Ectodermal cell (in vitro differentiated cells): ENCODE results near the gene PRIMPOL.
"Not testable (repeated sequence)": the region's sequence is repeated elsewhere in the genome, so short reads cannot be mapped to it uniquely, and the experiment has no call there.

Experiments used
- H3K27ac ChIP-seq: 2 replicates; pipeline ENCODE4 v1.7.0; 2013; ENCODE audit warnings: mild to moderate bottlenecking, low read depth, low read length; ENCODE audit not compliant: insufficient read depth, poor library complexity, severe bottlenecking
- H3K27me3 ChIP-seq: 2 replicates; pipeline ENCODE4 v1.7.0; 2013; ENCODE audit warnings: mild to moderate bottlenecking, low read length; ENCODE audit not compliant: insufficient read depth, control insufficient read depth, poor library complexity, severe bottlenecking
- H3K36me3 ChIP-seq: one replicate; pipeline ENCODE4 v1.7.0; 2013; ENCODE audit warnings: low read length; ENCODE audit not compliant: control insufficient read depth, insufficient read depth
- H3K4me1 ChIP-seq: one replicate; pipeline ENCODE4 v1.7.0; 2013; ENCODE audit warnings: low read length; ENCODE audit not compliant: control insufficient read depth, insufficient read depth
- H3K4me3 ChIP-seq: 2 replicates; pipeline ENCODE4 v1.7.0; 2013; ENCODE audit warnings: low read depth, low read length, control low read depth; ENCODE audit not compliant: insufficient read depth
- H3K9me3 ChIP-seq: 2 replicates; pipeline ENCODE4 v1.7.0; 2013; ENCODE audit warnings: mild to moderate bottlenecking, low read length, moderate library complexity; ENCODE audit not compliant: control insufficient read depth
- WGBS, 2 experiments: methylation state at CpG; one replicate each; pipeline ENCODE4 v1.1.7; 2013; ENCODE audit warnings: missing lambda C conversion rate in 2 of 2; 5-methylcytosine and 5-hydroxymethylcytosine counted together

PRIMPOL gene

GRCh38 chr4:184617600-184618196 lies 31.8 kb upstream of the PRIMPOL start:
- Histone ChIP-seq H3K4me1 (no peaks in the 10 kb centered on the region), H3K4me3 (no peak overlapping the region)
- 79 to 86% methylated on average over 9 of the region's 9 CpGs for WGBS, 2 experiments

DNA sequence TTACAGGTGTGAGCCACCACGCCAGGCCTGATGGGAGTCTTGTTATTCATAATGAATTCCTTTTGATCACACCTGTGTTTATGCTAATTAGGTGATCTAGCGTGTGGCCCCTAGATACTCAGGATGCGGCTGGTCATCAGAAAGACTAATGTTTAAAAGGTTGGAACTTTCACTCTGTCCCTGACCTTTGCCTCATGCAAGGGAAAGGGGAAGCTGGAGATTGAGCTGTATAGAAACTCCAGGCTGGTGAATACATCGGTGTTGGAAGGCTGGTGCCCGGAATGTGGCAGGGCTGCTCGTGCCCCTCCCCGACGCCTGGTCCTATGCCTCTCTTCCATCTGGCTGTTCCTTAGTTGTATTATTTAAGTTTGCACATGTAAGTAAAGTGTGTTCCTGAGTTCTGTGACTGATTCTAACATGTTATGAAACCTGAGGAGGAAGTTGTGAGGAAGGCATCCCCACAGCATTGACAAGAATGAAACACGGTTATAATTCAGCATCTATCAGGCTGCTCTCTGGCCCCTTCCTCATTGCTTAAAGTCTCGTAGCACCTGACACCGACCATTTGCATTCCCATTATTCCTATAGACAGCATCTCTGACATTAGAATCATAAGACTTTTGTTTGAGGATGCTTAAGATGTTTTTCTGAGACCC lies 29.2 kb upstream of the PRIMPOL start:
- Histone ChIP-seq H3K27me3 (no peaks in the 10 kb centered on the region), H3K27ac (no peak overlapping the region), H3K4me3 (no peak overlapping the region), H3K9me3 (no peaks in the 10 kb centered on the region), H3K36me3 (no peaks in the 10 kb centered on the region), H3K4me1 (no peaks in the 10 kb centered on the region)
- 94 to 96% methylated on average over 11 of the region's 11 CpGs for WGBS, 2 experiments

More at GRCh38 chr4:184617600-184618196, 31.8 kb upstream of the PRIMPOL start:
- Histone ChIP-seq H3K36me3 (no peaks in the 10 kb centered on the region), H3K27me3 (no peaks in the 10 kb centered on the region), H3K9me3 (no peaks in the 10 kb centered on the region), H3K27ac (no peak overlapping the region)

- Histone ChIP-seq H3K27me3 (no peaks in the 10 kb centered on the region), H3K4me1 (no peaks in the 10 kb centered on the region), H3K4me3 (no peak overlapping the region), H3K9me3 (no peaks in the 10 kb centered on the region), H3K27ac (no peak overlapping the region), H3K36me3 (no peaks in the 10 kb centered on the region)
- 92 to 93% methylated on average over 3 of the region's 3 CpGs for WGBS, 2 experiments
These were observed 28.0 kb upstream of the PRIMPOL start for GRCh38 chr4:184621518-184621917.

DNA sequence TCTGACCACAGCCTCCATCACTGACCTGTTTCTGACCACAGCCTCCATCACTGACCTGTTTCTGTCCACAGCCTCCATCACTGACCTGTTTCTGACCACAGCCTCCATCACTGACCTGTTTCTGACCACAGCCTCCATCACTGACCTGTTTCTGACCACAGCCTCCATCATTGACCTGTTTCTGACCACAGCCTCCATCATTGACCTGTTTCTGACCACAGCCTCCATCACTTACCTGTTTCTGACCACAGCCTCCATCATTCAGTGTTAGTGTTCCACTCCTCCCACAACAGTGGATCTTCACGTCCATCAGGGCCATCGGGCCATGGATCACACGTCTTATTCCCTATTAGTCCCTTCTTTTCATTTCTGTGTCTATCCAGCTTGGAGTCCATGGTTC lies 25.0 kb upstream of the PRIMPOL start:
- H3K9me3 ChIP-seq, H3K27me3 ChIP-seq, H3K36me3 ChIP-seq, H3K27ac ChIP-seq, H3K4me1 ChIP-seq, H3K4me3 ChIP-seq: not testable (repeated sequence)
- 91 to 93% methylated on average over 3 of the region's 3 CpGs for WGBS, 2 experiments

- no peak overlapping the region for H3K27ac ChIP-seq
These were observed 24.5 kb upstream of the PRIMPOL start for GRCh38 chr4:184624972-184625554.

DNA sequence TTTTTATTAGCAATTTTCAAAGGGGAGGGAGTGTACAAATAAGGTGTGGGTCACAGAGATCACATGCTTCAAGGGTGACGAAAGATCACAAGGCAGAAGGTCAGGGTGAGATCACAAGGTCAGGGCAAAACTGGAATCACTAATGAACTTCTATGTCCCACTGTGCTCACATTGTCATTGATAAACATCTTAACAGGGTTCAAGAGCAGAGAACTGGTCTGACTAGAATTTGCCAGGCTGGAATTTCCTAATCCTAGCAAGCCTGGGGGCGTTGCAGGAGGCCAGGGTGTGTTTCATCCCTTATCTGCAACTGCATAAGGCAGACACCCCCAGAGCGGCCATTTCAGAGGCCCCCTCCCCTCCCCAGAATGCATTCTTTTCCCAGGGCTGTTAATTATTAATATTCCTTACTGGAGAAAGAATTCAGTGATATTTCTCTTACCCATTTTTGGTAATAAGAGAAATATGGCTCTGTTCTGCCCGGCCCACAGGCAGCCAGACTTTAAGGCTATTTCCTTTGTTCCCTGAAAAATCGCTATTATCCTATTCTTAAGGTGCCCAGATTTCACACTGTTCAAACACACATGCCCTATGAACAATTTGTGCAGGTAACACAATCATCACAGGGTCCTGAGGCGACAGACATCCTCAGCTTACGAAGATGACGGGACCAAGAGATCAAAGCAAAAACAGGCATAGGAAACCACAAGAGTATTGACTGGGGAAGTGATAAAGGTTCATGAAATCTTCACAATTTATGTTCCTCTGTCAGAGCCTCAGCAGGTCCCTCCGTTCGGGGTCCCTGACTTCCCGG lies 23.5 kb upstream of the PRIMPOL start:
- not testable (repeated sequence) for H3K27me3 ChIP-seq, H3K27ac ChIP-seq
- 88 to 91% methylated on average over 10 to 11 of the region's 11 CpGs for WGBS, 2 experiments

More at GRCh38 chr4:184624972-184625554, 24.5 kb upstream of the PRIMPOL start:
- H3K4me1 ChIP-seq = no peaks in the 10 kb centered on the region
- H3K27me3 ChIP-seq = no peaks in the 10 kb centered on the region
- H3K9me3 ChIP-seq = no peaks in the 10 kb centered on the region
- 95% methylated on average over 7 of the region's 7 CpGs for WGBS, 2 experiments
- H3K36me3 ChIP-seq = peaks cover 4% of the 10 kb centered on the region
- no peak overlapping the region for H3K4me3 ChIP-seq

GRCh38 chr4:184628103-184628502 lies 21.4 kb upstream of the PRIMPOL start:
- Histone ChIP-seq H3K4me1 (no peaks in the 10 kb centered on the region), H3K36me3 (peaks cover 12% of the 10 kb centered on the region), H3K4me3 (no peak overlapping the region), H3K9me3 (no peaks in the 10 kb centered on the region), H3K27ac (no peak overlapping the region), H3K27me3 (no peaks in the 10 kb centered on the region)
- WGBS, 2 experiments = 95 to 97% methylated on average over 4 of the region's 4 CpGs

More for the DNA sequence above, 23.5 kb upstream of the PRIMPOL start:
- H3K9me3 ChIP-seq, H3K4me1 ChIP-seq, H3K4me3 ChIP-seq: not testable (repeated sequence)
- H3K36me3 ChIP-seq = peaks cover 11% of the 10 kb centered on the region

GRCh38 chr4:184632842-184633241 lies 16.7 kb upstream of the PRIMPOL start:
- Histone ChIP-seq H3K27ac (no peak overlapping the region), H3K27me3 (no peaks in the 10 kb centered on the region), H3K4me1 (no peaks in the 10 kb centered on the region), H3K4me3 (no peak overlapping the region), H3K36me3 (peaks cover 12% of the 10 kb centered on the region), H3K9me3 (no peaks in the 10 kb centered on the region)
- 91% methylated on average over 1 of the region's 1 CpG for WGBS, 2 experiments

DNA sequence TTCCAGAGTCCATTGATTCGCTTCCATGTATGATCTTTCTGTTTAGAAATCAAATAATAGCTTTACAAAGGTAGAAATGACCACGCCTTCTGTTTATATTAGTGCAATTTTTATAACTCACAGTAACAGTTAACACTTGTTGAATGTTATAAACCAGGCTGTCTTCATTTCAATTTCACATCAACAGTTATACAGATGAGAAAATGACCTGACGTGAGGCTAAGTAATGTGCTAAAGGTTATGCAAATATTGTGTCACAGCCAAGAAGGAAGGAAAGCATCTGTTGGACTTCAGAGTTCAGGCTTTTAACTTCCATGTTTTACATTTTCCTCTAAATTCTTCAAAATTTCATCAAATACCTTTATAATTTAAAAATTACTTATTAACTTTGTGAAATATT lies 14.2 kb upstream of the PRIMPOL start:
- no peak overlapping the region for H3K4me3 ChIP-seq
- 87 to 100% methylated on average over 1 to 3 of the region's 3 CpGs for WGBS, 2 experiments
- H3K27me3 ChIP-seq = no peaks in the 10 kb centered on the region
- H3K27ac ChIP-seq = no peak overlapping the region
- H3K9me3 ChIP-seq = no peaks in the 10 kb centered on the region
- no peaks in the 10 kb centered on the region for H3K4me1 ChIP-seq
- H3K36me3 ChIP-seq = peaks cover 7% of the 10 kb centered on the region

DNA sequence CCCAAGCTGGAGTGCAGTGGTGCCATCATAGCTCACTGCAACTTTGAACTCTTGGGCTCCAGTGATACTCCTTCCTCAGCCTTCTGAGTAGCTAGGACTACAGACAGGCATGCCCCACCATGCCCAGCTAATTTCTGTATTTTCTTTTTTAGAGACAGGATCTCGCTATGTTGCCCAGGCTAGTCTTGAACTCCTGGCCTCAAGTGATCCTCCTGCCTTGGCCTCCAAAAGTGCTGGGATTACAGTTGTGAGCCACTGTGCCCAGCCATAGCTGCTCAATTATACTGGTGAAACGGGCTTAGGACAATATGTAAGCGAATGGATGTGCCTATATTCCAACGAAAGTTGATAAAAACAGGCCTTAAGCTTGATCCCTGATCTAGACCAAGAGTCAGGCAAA lies 13.4 kb upstream of the PRIMPOL start:
- H3K27ac ChIP-seq = no peak overlapping the region
- no peaks in the 10 kb centered on the region for H3K27me3 ChIP-seq
- WGBS, 2 experiments = 94 to 95% methylated on average over 4 of the region's 4 CpGs
- H3K4me3 ChIP-seq = no peak overlapping the region
- no peaks in the 10 kb centered on the region for H3K4me1 ChIP-seq
- H3K9me3 ChIP-seq = no peaks in the 10 kb centered on the region
- no peaks in the 10 kb centered on the region for H3K36me3 ChIP-seq
